ENCODE data around the gene DUSP6. TPM values are rescaled to one million over a fixed set of nuclear protein-coding genes. Genes with fewer than 3 reads are reported as not detected.

DUSP6 gene
- total and polyA plus RNA-seq, 9 of the 15 experiments (the other 6 are each of a cell fraction or from before 2014, with no cell fraction given): 0.04 to 0.60 (median 0.08) TPM; not detected in 2

DNA sequence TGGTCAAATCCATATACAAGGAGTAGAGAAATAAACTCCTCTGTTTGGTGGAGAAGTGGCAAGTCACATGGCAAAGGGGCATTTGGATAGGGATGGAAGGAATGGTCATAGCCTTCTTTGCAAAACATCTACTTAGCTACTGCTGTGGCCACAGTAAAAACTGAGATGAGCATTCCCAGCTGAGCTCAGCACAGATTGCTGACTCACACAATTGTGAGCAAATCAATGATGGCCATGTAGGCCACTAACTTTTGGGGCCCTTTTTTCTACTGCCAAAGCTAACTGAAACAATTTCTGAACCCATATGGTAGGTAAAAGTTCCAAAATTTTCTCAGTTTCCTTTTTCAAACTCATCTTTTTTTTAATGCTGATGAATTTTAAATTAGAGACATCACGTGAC is 31.6 kb downstream of the DUSP6 start:
- no peaks in the 10 kb centered on the region for H3K27me3 ChIP-seq (ENCODE audit: control insufficient read depth in 2 of 2, insufficient read depth in 2 of 2, low read length in 2 of 2)
- no peak overlapping the region for H2AFZ ChIP-seq (ENCODE audit: low read depth, low read length)
- ChIA-PET CTCF (ENCODE audit: low intra/inter-chr PET ratio) (no interaction called here), POLR2A (no interaction called here)
- no peaks in the 10 kb centered on the region for H3K9me1 ChIP-seq (ENCODE audit: control insufficient read depth, insufficient read depth, low read length)
- peaks cover 0 to 7% of the 10 kb centered on the region in 2 experiments; a peak in 1 of 5 replicates for H3K4me1 ChIP-seq (replicated peaks in 1 of 2; ENCODE audit: control insufficient read depth in 2 of 2, insufficient read depth in 2 of 2, low read length in 2 of 2)
- no peaks in the 10 kb centered on the region for H3K79me2 ChIP-seq (ENCODE audit: control insufficient read depth, insufficient read depth, low read length)
- no peaks in the 10 kb centered on the region for H3K36me3 ChIP-seq (ENCODE audit: control insufficient read depth, insufficient read depth, low read length)
- H3K9ac ChIP-seq (ENCODE audit: insufficient read depth in 1 of 2, low read depth in 2 of 2, low read length in 2 of 2): no peak overlapping the region
- H3K9me3 ChIP-seq (replicated peaks; ENCODE audit: control insufficient read depth, insufficient read depth, low read depth, low read length): no peaks in the 10 kb centered on the region
- FAIRE-seq (no peak), ATAC-seq (no peak), DNase-seq (ENCODE audit: extremely low read depth in 1 of 4, low spot score in 3 of 4) (no peak)
- BruUV-seq (replicated peaks): no TSS peak
- H3K27ac ChIP-seq (ENCODE audit: extremely low read depth, low read depth, low read length): no peak overlapping the region
- no peak overlapping the region for H3K4me2 ChIP-seq (ENCODE audit: insufficient read depth, low read length)
- no peaks in the 10 kb centered on the region for H4K20me1 ChIP-seq (replicated peaks; ENCODE audit: control insufficient read depth, insufficient read depth, low read length)
- in situ Hi-C loops (cut with MboI) (no loop called here), intact Hi-C loops (cut with micrococcal nuclease) (no loop called here)
- WGBS (ENCODE audit: insufficient coverage, low coverage, missing lambda C conversion rate): 6% methylated on average over 1 of the region's 1 CpG
- no peak overlapping the region for H3K4me3 ChIP-seq
- TF ChIP-seq, protein P1, sequence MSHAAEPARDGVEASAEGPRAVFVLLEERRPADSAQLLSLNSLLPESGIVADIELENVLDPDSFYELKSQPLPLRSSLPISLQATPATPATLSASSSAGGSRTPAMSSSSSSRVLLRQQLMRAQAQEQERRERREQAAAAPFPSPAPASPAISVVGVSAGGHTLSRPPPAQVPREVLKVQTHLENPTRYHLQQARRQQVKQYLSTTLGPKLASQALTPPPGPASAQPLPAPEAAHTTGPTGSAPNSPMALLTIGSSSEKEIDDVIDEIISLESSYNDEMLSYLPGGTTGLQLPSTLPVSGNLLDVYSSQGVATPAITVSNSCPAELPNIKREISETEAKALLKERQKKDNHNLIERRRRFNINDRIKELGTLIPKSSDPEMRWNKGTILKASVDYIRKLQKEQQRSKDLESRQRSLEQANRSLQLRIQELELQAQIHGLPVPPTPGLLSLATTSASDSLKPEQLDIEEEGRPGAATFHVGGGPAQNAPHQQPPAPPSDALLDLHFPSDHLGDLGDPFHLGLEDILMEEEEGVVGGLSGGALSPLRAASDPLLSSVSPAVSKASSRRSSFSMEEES (CRISPR knock-in tag; IDR thresholded peaks at IDR 0.05): no peak; the same call in 1 of the 2 replicates
- TF ChIP-seq ZNF146 (CRISPR knock-in tag; IDR thresholded peaks at IDR 0.05; ENCODE audit: unreplicated experiment) (no peak), ZNF212 (CRISPR knock-in tag; IDR thresholded peaks at IDR 0.05) (no peak), ZNF347 (CRISPR knock-in tag; IDR thresholded peaks at IDR 0.05; ENCODE audit: low read depth) (no peak), RAD51 (IDR thresholded peaks at IDR 0.05; ENCODE audit: borderline replicate concordance, low read depth) (peak; percentile 46; the same call in 1 of the 2 replicates), ZNF282 (CRISPR knock-in tag; IDR thresholded peaks at IDR 0.05) (no peak), NCOA4 (IDR thresholded peaks at IDR 0.05; ENCODE audit: partially characterized antibody) (no peak), C11orf30 (IDR thresholded peaks at IDR 0.05; ENCODE audit: low read depth) (peak; percentile 48; the same call in 1 of the 2 replicates), DNMT1 (IDR thresholded peaks at IDR 0.05) (no peak), PHB (CRISPR knock-in tag; IDR thresholded peaks at IDR 0.05) (no peak), BACH1 (tag; IDR thresholded peaks at IDR 0.05) (peak; percentile 81; the same call in 1 of the 2 replicates), TOE1 (IDR thresholded peaks at IDR 0.05; ENCODE audit: borderline replicate concordance) (no peak), TOE1 (CRISPR knock-in tag; IDR thresholded peaks at IDR 0.05; ENCODE audit: borderline replicate concordance, low read depth) (no peak), MAFK (IDR thresholded peaks at IDR 0.05; ENCODE audit: low read length) (0 out of 2 replicates have a peak, but pooled peaks have one; percentile 10), SRSF7 (optimal IDR thresholded peaks at IDR 0.05; ENCODE audit: low read depth, low read length) (no peak), ADNP (tag; IDR thresholded peaks at IDR 0.05) (no peak), MTF1 (CRISPR knock-in tag; IDR thresholded peaks at IDR 0.05; ENCODE audit: borderline replicate concordance) (no peak), ARID1B (IDR thresholded peaks at IDR 0.05) (no peak), SETDB1 (IDR thresholded peaks at IDR 0.05; ENCODE audit: low read length) (no peak)
- TF ChIP-seq, protein P2, sequence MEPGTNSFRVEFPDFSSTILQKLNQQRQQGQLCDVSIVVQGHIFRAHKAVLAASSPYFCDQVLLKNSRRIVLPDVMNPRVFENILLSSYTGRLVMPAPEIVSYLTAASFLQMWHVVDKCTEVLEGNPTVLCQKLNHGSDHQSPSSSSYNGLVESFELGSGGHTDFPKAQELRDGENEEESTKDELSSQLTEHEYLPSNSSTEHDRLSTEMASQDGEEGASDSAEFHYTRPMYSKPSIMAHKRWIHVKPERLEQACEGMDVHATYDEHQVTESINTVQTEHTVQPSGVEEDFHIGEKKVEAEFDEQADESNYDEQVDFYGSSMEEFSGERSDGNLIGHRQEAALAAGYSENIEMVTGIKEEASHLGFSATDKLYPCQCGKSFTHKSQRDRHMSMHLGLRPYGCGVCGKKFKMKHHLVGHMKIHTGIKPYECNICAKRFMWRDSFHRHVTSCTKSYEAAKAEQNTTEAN (CRISPR knock-in tag; IDR thresholded peaks at IDR 0.05): no peak
- TF ChIP-seq, protein P3, sequence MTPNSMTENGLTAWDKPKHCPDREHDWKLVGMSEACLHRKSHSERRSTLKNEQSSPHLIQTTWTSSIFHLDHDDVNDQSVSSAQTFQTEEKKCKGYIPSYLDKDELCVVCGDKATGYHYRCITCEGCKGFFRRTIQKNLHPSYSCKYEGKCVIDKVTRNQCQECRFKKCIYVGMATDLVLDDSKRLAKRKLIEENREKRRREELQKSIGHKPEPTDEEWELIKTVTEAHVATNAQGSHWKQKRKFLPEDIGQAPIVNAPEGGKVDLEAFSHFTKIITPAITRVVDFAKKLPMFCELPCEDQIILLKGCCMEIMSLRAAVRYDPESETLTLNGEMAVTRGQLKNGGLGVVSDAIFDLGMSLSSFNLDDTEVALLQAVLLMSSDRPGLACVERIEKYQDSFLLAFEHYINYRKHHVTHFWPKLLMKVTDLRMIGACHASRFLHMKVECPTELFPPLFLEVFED (CRISPR knock-in tag; conservative IDR thresholded peaks at IDR 0.05): no peak

All from K562 (cell line).